Measurements from ENCODE around the gene NRG3. TPM values are rescaled to one million over a fixed set of nuclear protein-coding genes. Genes with fewer than 3 reads are reported as not detected.

The NRG3 gene
- total RNA-seq, 2 donors from 2014 or later = 0.41 TPM; not detected in 1

DNA sequence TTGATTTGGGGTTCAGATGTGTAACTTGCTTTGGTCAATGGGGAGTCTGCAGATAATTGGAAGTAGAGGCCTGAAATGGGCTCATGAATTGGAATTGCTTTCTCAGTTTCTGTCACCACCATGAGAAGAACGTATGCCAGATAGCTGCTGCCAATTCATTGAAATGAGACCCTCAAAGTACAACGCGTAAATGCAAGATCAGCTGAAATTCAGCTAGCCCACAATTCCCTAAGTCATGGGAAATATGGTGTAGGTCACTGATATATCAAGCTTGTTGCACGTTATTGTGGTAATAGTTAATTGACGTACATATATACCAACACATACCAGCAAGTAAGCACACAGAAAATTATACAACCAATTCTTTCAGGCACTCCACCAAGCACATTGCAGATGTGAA lies 520.0 kb downstream of the NRG3 start:
- H3K9me3 ChIP-seq = no peaks in the 10 kb centered on the region
- H3K4me1 ChIP-seq (ENCODE audit: control insufficient read depth in 1 of 2, low read depth in 2 of 2) = no peaks in the 10 kb centered on the region
- H3K36me3 ChIP-seq = no peaks in the 10 kb centered on the region
- H3K4me3 ChIP-seq = no peak overlapping the region
- no peak overlapping the region for H3K27ac ChIP-seq
- no peak for DNase-seq (ENCODE audit: low spot score)
- TF ChIP-seq, protein P1, sequence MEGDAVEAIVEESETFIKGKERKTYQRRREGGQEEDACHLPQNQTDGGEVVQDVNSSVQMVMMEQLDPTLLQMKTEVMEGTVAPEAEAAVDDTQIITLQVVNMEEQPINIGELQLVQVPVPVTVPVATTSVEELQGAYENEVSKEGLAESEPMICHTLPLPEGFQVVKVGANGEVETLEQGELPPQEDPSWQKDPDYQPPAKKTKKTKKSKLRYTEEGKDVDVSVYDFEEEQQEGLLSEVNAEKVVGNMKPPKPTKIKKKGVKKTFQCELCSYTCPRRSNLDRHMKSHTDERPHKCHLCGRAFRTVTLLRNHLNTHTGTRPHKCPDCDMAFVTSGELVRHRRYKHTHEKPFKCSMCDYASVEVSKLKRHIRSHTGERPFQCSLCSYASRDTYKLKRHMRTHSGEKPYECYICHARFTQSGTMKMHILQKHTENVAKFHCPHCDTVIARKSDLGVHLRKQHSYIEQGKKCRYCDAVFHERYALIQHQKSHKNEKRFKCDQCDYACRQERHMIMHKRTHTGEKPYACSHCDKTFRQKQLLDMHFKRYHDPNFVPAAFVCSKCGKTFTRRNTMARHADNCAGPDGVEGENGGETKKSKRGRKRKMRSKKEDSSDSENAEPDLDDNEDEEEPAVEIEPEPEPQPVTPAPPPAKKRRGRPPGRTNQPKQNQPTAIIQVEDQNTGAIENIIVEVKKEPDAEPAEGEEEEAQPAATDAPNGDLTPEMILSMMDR (IDR thresholded peaks at IDR 0.05) = no peak
- H3K27me3 ChIP-seq (replicated peaks; ENCODE audit: insufficient read depth) = no peaks in the 10 kb centered on the region
- no peak for ATAC-seq (ENCODE audit: insufficient number of reproducible peaks, low FRiP score, low read depth)

DNA sequence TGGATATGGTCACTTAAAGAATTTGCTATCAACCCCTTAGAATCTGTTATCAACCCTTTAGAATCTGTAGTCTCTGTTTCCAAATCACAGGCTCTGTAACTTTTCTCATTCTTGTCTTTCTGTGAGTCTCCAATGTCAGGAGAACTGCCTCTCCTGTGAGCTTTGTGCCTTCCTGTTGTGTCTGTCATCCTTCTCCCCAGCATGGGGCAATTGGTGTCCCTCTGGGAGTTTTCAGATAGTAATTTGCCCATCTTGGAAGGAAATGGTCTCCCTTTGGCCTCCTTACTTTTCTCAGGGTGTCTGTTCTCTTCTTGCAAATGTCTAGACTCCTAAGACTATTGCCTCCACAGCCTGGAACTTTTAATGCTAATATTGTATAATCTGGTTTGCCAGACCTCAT lies 521.9 kb downstream of the NRG3 start:
- Histone ChIP-seq H3K4me3 (no peak overlapping the region), H3K27me3 (replicated peaks; ENCODE audit: insufficient read depth) (no peaks in the 10 kb centered on the region), H3K36me3 (no peaks in the 10 kb centered on the region), H3K27ac (no peak overlapping the region), H3K4me1 (ENCODE audit: control insufficient read depth in 1 of 2, low read depth in 2 of 2) (no peaks in the 10 kb centered on the region), H3K9me3 (no peaks in the 10 kb centered on the region)
- ATAC-seq (ENCODE audit: insufficient number of reproducible peaks, low FRiP score, low read depth) (no peak), DNase-seq (ENCODE audit: low spot score) (no peak)
- TF ChIP-seq, protein P1 (IDR thresholded peaks at IDR 0.05) = no peak

DNA sequence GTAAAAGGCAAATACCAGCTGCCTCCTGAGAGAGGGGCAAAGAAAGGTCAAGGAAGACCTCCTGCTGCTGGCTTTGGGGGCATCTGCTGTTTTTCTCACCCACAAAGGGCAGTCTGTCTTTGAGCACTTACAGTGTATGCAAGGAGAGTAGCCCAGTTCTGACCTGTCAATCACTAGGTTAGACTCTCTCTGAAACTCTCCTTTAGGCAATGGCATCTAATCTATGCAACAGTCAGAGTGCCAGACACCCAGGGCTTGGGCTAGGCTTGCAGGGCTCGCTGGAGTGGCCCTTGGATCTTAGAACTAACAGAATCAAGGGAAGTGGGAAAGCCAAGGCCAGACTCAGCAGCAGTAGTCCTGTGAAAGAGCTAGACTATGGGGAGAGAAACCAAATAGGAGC lies 522.9 kb downstream of the NRG3 start:
- Histone ChIP-seq H3K36me3 (no peaks in the 10 kb centered on the region), H3K27me3 (replicated peaks; ENCODE audit: insufficient read depth) (no peaks in the 10 kb centered on the region), H3K4me1 (ENCODE audit: control insufficient read depth in 1 of 2, low read depth in 2 of 2) (no peaks in the 10 kb centered on the region), H3K4me3 (no peak overlapping the region), H3K27ac (no peak overlapping the region), H3K9me3 (no peaks in the 10 kb centered on the region)
- DNase-seq (ENCODE audit: low spot score) (no peak), ATAC-seq (ENCODE audit: insufficient number of reproducible peaks, low FRiP score, low read depth) (no peak)
- TF ChIP-seq, protein P1 (IDR thresholded peaks at IDR 0.05) = no peak

DNA sequence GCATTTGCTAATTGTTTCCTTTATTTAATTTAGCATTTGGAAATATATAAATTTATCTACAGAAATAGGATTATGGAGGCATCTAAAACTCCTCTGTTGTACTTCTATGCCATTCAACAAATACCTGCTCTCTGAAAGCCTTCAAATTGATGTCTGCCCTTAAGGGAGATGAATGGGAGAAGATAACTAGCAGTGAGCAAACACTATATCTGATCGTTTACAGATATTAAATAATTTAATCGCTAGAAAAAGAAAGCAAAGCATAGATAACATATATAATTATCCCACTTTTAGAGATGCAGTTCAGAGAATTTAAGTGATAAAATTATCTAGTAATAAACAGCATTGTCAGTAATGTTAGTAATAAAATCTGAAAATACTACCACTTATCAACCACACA lies 524.9 kb downstream of the NRG3 start:
- H3K9me3 ChIP-seq = no peaks in the 10 kb centered on the region
- ATAC-seq (ENCODE audit: insufficient number of reproducible peaks, low FRiP score, low read depth) (no peak), DNase-seq (ENCODE audit: low spot score) (no peak)
- H3K27ac ChIP-seq = no peak overlapping the region
- H3K4me3 ChIP-seq = no peak overlapping the region
- TF ChIP-seq, protein P1 (IDR thresholded peaks at IDR 0.05) = no peak
- H3K27me3 ChIP-seq (replicated peaks; ENCODE audit: insufficient read depth) = no peaks in the 10 kb centered on the region
- no peaks in the 10 kb centered on the region for H3K4me1 ChIP-seq (ENCODE audit: control insufficient read depth in 1 of 2, low read depth in 2 of 2)
- no peaks in the 10 kb centered on the region for H3K36me3 ChIP-seq

DNA sequence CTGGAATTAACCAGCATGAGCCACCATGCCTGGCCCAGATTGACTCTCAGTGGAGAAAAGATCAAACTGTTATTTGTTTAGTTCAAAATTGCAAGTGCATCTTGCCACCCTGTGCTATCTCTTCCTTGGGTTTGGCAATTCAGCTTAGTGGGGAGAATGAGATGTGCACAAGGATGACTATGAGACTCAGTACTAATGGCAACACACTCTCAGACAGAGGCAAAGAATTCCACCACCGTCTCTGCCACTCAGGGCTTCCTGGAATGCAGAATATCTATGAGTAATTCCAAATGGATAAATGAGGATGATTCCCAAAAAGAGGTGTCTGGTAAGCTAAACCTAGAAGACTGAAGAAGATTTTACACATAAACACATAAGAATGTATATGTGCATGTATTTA lies 525.8 kb downstream of the NRG3 start:
- H3K4me3 ChIP-seq = no peak overlapping the region
- TF ChIP-seq, protein P1 (IDR thresholded peaks at IDR 0.05) = no peak
- H3K27ac ChIP-seq = no peak overlapping the region
- no peaks in the 10 kb centered on the region for H3K4me1 ChIP-seq (ENCODE audit: control insufficient read depth in 1 of 2, low read depth in 2 of 2)
- no peaks in the 10 kb centered on the region for H3K9me3 ChIP-seq
- no peak for ATAC-seq (ENCODE audit: insufficient number of reproducible peaks, low FRiP score, low read depth)
- DNase-seq (ENCODE audit: low spot score) = no peak
- no peaks in the 10 kb centered on the region for H3K27me3 ChIP-seq (replicated peaks; ENCODE audit: insufficient read depth)
- no peaks in the 10 kb centered on the region for H3K36me3 ChIP-seq

All from thoracic aorta (tissue), 2 donors.